ENCODE results near the gene MIAT. TPM values are rescaled to one million over a fixed set of nuclear protein-coding genes. Genes with fewer than 3 reads are reported as not detected.
"Not testable (repeated sequence)": the region's sequence is repeated elsewhere in the genome, so short reads cannot be mapped to it uniquely, and the experiment has no call there.

Gene MIAT
- polyA plus RNA-seq, 6 donors from 2014 or later = 0.04 to 0.16 (median 0.10) TPM; not detected in 2

- peaks cover 0 to 11% (median 3%) of the 10 kb centered on the region in 7 donors for H3K9me3 Mint-ChIP-seq
- no peak for DNase-seq
- peaks cover 11 to 24% (median 16%) of the 10 kb centered on the region in 3 donors for H3K4me1 Mint-ChIP-seq
- peaks cover 28 to 33% of the 10 kb centered on the region in 2 donors for H3K36me3 Mint-ChIP-seq
- H3K27me3 Mint-ChIP-seq = no peaks in the 10 kb centered on the region
- no peak overlapping the region for H3K4me3 Mint-ChIP-seq
- H3K27ac Mint-ChIP-seq = no peak overlapping the region
- no peak for ATAC-seq (ENCODE audit: low read depth in 2 of 2)
Measured at GRCh38 chr22:26700462-26700861, 43.1 kb downstream of the MIAT start.

GRCh38 chr22:26700886-26701285 lies 43.5 kb downstream of the MIAT start:
- Mint-ChIP-seq H3K27me3 (no peaks in the 10 kb centered on the region), H3K4me3 (no peak overlapping the region), H3K4me1 (peaks cover 9 to 28% (median 14%) of the 10 kb centered on the region in 3 donors), H3K36me3 (peaks cover 28 to 29% of the 10 kb centered on the region in 2 donors), H3K27ac (peak overlapping the region in 1 of 6 donors; percentile 41), H3K9me3 (peaks cover 0 to 11% (median 3%) of the 10 kb centered on the region in 7 donors)
- no peak for ATAC-seq (ENCODE audit: low read depth in 2 of 2)
- no peak for DNase-seq

- H3K36me3 Mint-ChIP-seq = peaks cover 28 to 29% of the 10 kb centered on the region in 2 donors
- H3K4me3 Mint-ChIP-seq = no peak overlapping the region
- H3K27ac Mint-ChIP-seq = no peak overlapping the region
- no peak for ATAC-seq (ENCODE audit: low read depth in 2 of 2)
- H3K27me3 Mint-ChIP-seq = no peaks in the 10 kb centered on the region
- no peak for DNase-seq
- peaks cover 9 to 29% (median 14%) of the 10 kb centered on the region in 3 donors for H3K4me1 Mint-ChIP-seq
- peaks cover 0 to 11% (median 3%) of the 10 kb centered on the region in 7 donors for H3K9me3 Mint-ChIP-seq
Measured at GRCh38 chr22:26701323-26701722, 43.9 kb downstream of the MIAT start.

- Mint-ChIP-seq H3K27me3 (no peaks in the 10 kb centered on the region), H3K9me3 (peaks cover 0 to 25% (median 12%) of the 10 kb centered on the region in 7 donors), H3K27ac (peak overlapping the region in 1 of 6 donors; percentile 9), H3K4me1 (peaks cover 12 to 22% (median 18%) of the 10 kb centered on the region in 3 donors), H3K36me3 (peaks cover 35 to 37% of the 10 kb centered on the region in 2 donors), H3K4me3 (no peak overlapping the region)
- DNase-seq = no peak
- no peak for ATAC-seq (ENCODE audit: low read depth in 2 of 2)
Measured at GRCh38 chr22:26702906-26703830, 45.8 kb downstream of the MIAT start.

GRCh38 chr22:26705379-26705778 lies 48.0 kb downstream of the MIAT start:
- not testable (repeated sequence) for ATAC-seq (ENCODE audit: low read depth in 2 of 2); DNase-seq; H3K27me3 Mint-ChIP-seq; H3K27ac Mint-ChIP-seq; H3K4me3 Mint-ChIP-seq
- H3K9me3 Mint-ChIP-seq = peaks cover 0 to 17% (median 10%) of the 10 kb centered on the region in 7 donors
- peaks cover 11 to 20% (median 14%) of the 10 kb centered on the region in 3 donors for H3K4me1 Mint-ChIP-seq
- peaks cover 23 to 24% of the 10 kb centered on the region in 2 donors for H3K36me3 Mint-ChIP-seq

- Mint-ChIP-seq H3K4me3 (peak overlapping the region in 1 of 8 donors; percentile 29), H3K4me1 (peaks cover 20 to 30% (median 28%) of the 10 kb centered on the region in 3 donors), H3K27me3 (no peaks in the 10 kb centered on the region), H3K27ac (no peak overlapping the region), H3K9me3 (peaks cover 0 to 17% (median 10%) of the 10 kb centered on the region in 7 donors), H3K36me3 (peaks cover 23 to 32% of the 10 kb centered on the region in 2 donors)
- no peak for ATAC-seq (ENCODE audit: low read depth in 2 of 2)
- no peak for DNase-seq
Measured at GRCh38 chr22:26707090-26707489, 49.7 kb downstream of the MIAT start.

GRCh38 chr22:26707581-26707980 lies 50.2 kb downstream of the MIAT start:
- H3K36me3 Mint-ChIP-seq = peaks cover 25 to 35% of the 10 kb centered on the region in 2 donors
- H3K9me3 Mint-ChIP-seq = peaks cover 0 to 17% (median 10%) of the 10 kb centered on the region in 7 donors
- ATAC-seq (ENCODE audit: low read depth in 2 of 2) (no peak), DNase-seq (no peak)
- no peak overlapping the region for H3K4me3 Mint-ChIP-seq
- H3K27me3 Mint-ChIP-seq = no peaks in the 10 kb centered on the region
- H3K27ac Mint-ChIP-seq = peak overlapping the region in 3 of 6 donors; percentile 30 to 92 (median 67)
- H3K4me1 Mint-ChIP-seq = peaks cover 20 to 33% (median 25%) of the 10 kb centered on the region in 3 donors

GRCh38 chr22:26708256-26709009 lies 51.0 kb downstream of the MIAT start:
- DNase-seq = no peak
- no peaks in the 10 kb centered on the region for H3K27me3 Mint-ChIP-seq
- no peak for ATAC-seq (ENCODE audit: low read depth in 2 of 2)
- H3K4me3 Mint-ChIP-seq = no peak overlapping the region
- H3K36me3 Mint-ChIP-seq = peaks cover 25 to 35% of the 10 kb centered on the region in 2 donors
- peaks cover 0 to 17% (median 10%) of the 10 kb centered on the region in 7 donors for H3K9me3 Mint-ChIP-seq
- peaks cover 20 to 33% (median 27%) of the 10 kb centered on the region in 3 donors for H3K4me1 Mint-ChIP-seq
- H3K27ac Mint-ChIP-seq = no peak overlapping the region

- peaks cover 19 to 40% (median 31%) of the 10 kb centered on the region in 3 donors for H3K4me1 Mint-ChIP-seq
Measured at GRCh38 chr22:26709617-26710390, 52.4 kb downstream of the MIAT start.

DNA sequence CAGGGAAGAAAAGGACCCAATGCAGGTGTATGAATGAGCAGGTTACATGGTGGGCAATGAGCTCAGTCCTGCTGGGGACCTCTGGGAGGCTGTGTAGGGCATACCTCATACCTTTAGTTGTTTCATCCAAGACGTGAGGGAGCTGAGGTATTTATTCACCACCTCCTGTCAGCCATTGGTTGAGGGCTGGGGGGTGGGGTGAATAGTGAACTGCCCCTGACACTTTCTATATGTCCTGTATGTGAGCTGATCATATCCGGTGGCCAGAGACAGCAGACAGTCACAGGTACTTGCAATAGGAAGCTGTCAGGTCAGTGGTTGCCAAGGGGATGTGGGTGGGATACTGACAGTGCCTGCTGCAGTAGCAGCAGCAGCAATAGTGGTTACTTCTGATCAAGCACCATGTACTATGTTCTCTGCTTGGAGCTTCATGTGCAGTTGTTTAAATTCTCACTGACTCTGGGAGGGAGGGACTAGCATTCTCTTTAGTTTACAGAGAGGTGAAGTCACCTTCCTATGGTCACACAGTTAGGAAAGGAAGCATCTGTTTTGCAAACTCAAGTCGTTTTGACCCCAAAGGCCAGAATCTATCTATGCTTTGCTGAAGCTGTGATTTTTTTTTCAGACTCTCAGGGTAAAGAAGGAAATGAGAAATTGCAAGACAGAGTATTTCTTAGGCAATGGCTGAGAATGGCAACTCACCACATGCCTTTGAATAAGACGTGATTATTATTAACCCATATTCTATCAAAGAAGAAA lies 54.0 kb downstream of the MIAT start:
- H3K4me1 Mint-ChIP-seq = peaks cover 19 to 38% (median 29%) of the 10 kb centered on the region in 3 donors
- H3K36me3 Mint-ChIP-seq = peaks cover 25 to 36% of the 10 kb centered on the region in 2 donors
- H3K27ac Mint-ChIP-seq = peak overlapping the region in 3 of 6 donors; percentile 15 to 92 (median 92)
- H3K27me3 Mint-ChIP-seq = no peaks in the 10 kb centered on the region
- no peak overlapping the region for H3K4me3 Mint-ChIP-seq
- H3K9me3 Mint-ChIP-seq = peaks cover 0 to 17% (median 10%) of the 10 kb centered on the region in 7 donors
- DNase-seq = no peak
- no peak for ATAC-seq (ENCODE audit: low read depth in 2 of 2)

More at GRCh38 chr22:26709617-26710390, 52.4 kb downstream of the MIAT start:
- H3K27ac Mint-ChIP-seq = peak overlapping the region in 1 of 6 donors; percentile 26
- H3K4me3 Mint-ChIP-seq = no peak overlapping the region
- DNase-seq = no peak
- H3K36me3 Mint-ChIP-seq = peaks cover 25 to 35% of the 10 kb centered on the region in 2 donors
- no peaks in the 10 kb centered on the region for H3K27me3 Mint-ChIP-seq
- no peak for ATAC-seq (ENCODE audit: low read depth in 2 of 2)
- peaks cover 0 to 17% (median 10%) of the 10 kb centered on the region in 7 donors for H3K9me3 Mint-ChIP-seq

- peaks cover 23 to 43% of the 10 kb centered on the region in 2 donors for H3K36me3 Mint-ChIP-seq
- DNase-seq (no peak), ATAC-seq (ENCODE audit: low read depth in 2 of 2) (no peak)
- peaks cover 19 to 46% (median 29%) of the 10 kb centered on the region in 3 donors for H3K4me1 Mint-ChIP-seq
- H3K9me3 Mint-ChIP-seq = peaks cover 0 to 12% (median 6%) of the 10 kb centered on the region in 7 donors
- H3K4me3 Mint-ChIP-seq = no peak overlapping the region
- H3K27ac Mint-ChIP-seq = no peak overlapping the region
- H3K27me3 Mint-ChIP-seq = no peaks in the 10 kb centered on the region
Measured at GRCh38 chr22:26712158-26712557, 54.8 kb downstream of the MIAT start.

Data from naive B cell (primary cell).